Measurements from ENCODE around the gene WDR70. TPM values are rescaled to one million over a fixed set of nuclear protein-coding genes. Genes with fewer than 3 reads are reported as not detected.

The WDR70 gene
- total and polyA plus RNA-seq, 10 of the 15 experiments (the other 5 are each of a cell fraction or from before 2014, with no cell fraction given): 10.9 to 33.6 (median 29.1) TPM

GRCh38 chr5:37754976-37755375, 375.9 kb downstream of the WDR70 start:
- in situ Hi-C loops (cut with MboI): no loop called here
- H3K27ac ChIP-seq (ENCODE audit: control insufficient read depth, insufficient read depth): no peak overlapping the region
- H4K20me1 ChIP-seq (ENCODE audit: control insufficient read depth, insufficient read depth): no peaks in the 10 kb centered on the region
- H2AFZ ChIP-seq (ENCODE audit: control insufficient read depth, low read depth, low read length): no peak overlapping the region
- FAIRE-seq (no peak), DNase-seq (ENCODE audit: low read depth, low spot score) (no peak), ATAC-seq (no peak)
- no TSS peak for BruUV-seq (replicated peaks)
- H3K36me3 ChIP-seq (ENCODE audit: control insufficient read depth in 2 of 2, insufficient read depth in 2 of 2, low read length in 1 of 2): no peaks in the 10 kb centered on the region
- TF ChIP-seq ZZZ3 (IDR thresholded peaks at IDR 0.05; ENCODE audit: control insufficient read depth, insufficient read length, low read depth) (no peak), NR2C2 (IDR thresholded peaks at IDR 0.05; ENCODE audit: borderline replicate concordance, control insufficient read depth, insufficient read length, low read depth) (no peak), CREM (IDR thresholded peaks at IDR 0.05; ENCODE audit: low read depth) (no peak)
- no peaks in the 10 kb centered on the region for H3K27me3 ChIP-seq (replicated peaks in 1 of 2; ENCODE audit: control insufficient read depth in 2 of 2, insufficient read depth in 2 of 2, low read length in 1 of 2)
- CTCF ChIA-PET: no interaction called here
- H3K4me2 ChIP-seq (ENCODE audit: control insufficient read depth, insufficient read depth): no peak overlapping the region
- SMC1A ChIA-PET (ENCODE audit: uncharacterized antibody, unreplicated experiment): no interaction called here
- 99% methylated on average over 4 of the region's 4 CpGs for WGBS (ENCODE audit: insufficient coverage, insufficient replicate concordance, low lambda C conversion rate, missing lambda C conversion rate)
- intact Hi-C loops (cut with micrococcal nuclease; ENCODE audit: unreplicated experiment): no loop called here
- H3K79me2 ChIP-seq (ENCODE audit: control insufficient read depth, insufficient read depth, low read length): no peaks in the 10 kb centered on the region
- RAD21 ChIA-PET (ENCODE audit: unreplicated experiment): no interaction called here
- POLR2A ChIA-PET: no interaction called here
- no peak overlapping the region for H3K4me3 ChIP-seq
- H3K9ac ChIP-seq (ENCODE audit: control insufficient read depth, insufficient read depth, low read length): no peak overlapping the region
- no peaks in the 10 kb centered on the region for H3K9me3 ChIP-seq (replicated peaks; ENCODE audit: control insufficient read depth, insufficient read depth, low read length)
- no peaks in the 10 kb centered on the region for H3K4me1 ChIP-seq (ENCODE audit: control insufficient read depth, insufficient read depth, low read length)

- H3K4me2 ChIP-seq (ENCODE audit: control insufficient read depth, insufficient read depth): no peak overlapping the region
- no peak for TF ChIP-seq ZBED1 (IDR thresholded peaks at IDR 0.05; ENCODE audit: borderline replicate concordance)
- no peak for TF ChIP-seq ATF2 (IDR thresholded peaks at IDR 0.05; ENCODE audit: low read length)
- no peak for TF ChIP-seq IKZF1 (conservative IDR thresholded peaks at IDR 0.05)
- no peak for TF ChIP-seq BMI1 (IDR thresholded peaks at IDR 0.05; ENCODE audit: borderline replicate concordance)
- DNase-seq (ENCODE audit: low read depth, low spot score) (no peak), ATAC-seq (no peak), FAIRE-seq (no peak)
- BruUV-seq (replicated peaks): no TSS peak
- WGBS (ENCODE audit: insufficient coverage, insufficient replicate concordance, low lambda C conversion rate, missing lambda C conversion rate): 88% methylated on average over 4 of the region's 4 CpGs
- CTCF ChIA-PET: no interaction called here
- no peak overlapping the region for H3K9ac ChIP-seq (ENCODE audit: control insufficient read depth, insufficient read depth, low read length)
- H3K4me3 ChIP-seq: no peak overlapping the region
- SMC1A ChIA-PET (ENCODE audit: uncharacterized antibody, unreplicated experiment): no interaction called here
- no peaks in the 10 kb centered on the region for H3K4me1 ChIP-seq (ENCODE audit: control insufficient read depth, insufficient read depth, low read length)
- no peak overlapping the region for H3K27ac ChIP-seq (ENCODE audit: control insufficient read depth, insufficient read depth)
- in situ Hi-C loops (cut with MboI): no loop called here
- RAD21 ChIA-PET (ENCODE audit: unreplicated experiment): no interaction called here
- intact Hi-C loops (cut with micrococcal nuclease; ENCODE audit: unreplicated experiment): no loop called here
- H2AFZ ChIP-seq (ENCODE audit: control insufficient read depth, low read depth, low read length): no peak overlapping the region
- H3K27me3 ChIP-seq (replicated peaks in 1 of 2; ENCODE audit: control insufficient read depth in 2 of 2, insufficient read depth in 2 of 2, low read length in 1 of 2): no peaks in the 10 kb centered on the region
- no peaks in the 10 kb centered on the region for H3K79me2 ChIP-seq (ENCODE audit: control insufficient read depth, insufficient read depth, low read length)
- no peaks in the 10 kb centered on the region for H4K20me1 ChIP-seq (ENCODE audit: control insufficient read depth, insufficient read depth)
- no peaks in the 10 kb centered on the region for H3K9me3 ChIP-seq (replicated peaks; ENCODE audit: control insufficient read depth, insufficient read depth, low read length)
- no peaks in the 10 kb centered on the region for H3K36me3 ChIP-seq (ENCODE audit: control insufficient read depth in 2 of 2, insufficient read depth in 2 of 2, low read length in 1 of 2)
- POLR2A ChIA-PET: no interaction called here
Measured at GRCh38 chr5:37755581-37755980, 376.5 kb downstream of the WDR70 start.

All from GM12878 (cell line).